GM12892 (cell line): Measurements from ENCODE around the gene PRELID3B.

Experiments
- POLR2A ChIP-seq: IDR thresholded peaks from 2 replicates; pipeline ENCODE4 v1.6.1; 2011; ENCODE audit warnings: low read depth, low read length, control low read depth
- POLR2AphosphoS5 ChIP-seq: IDR thresholded peaks from 2 replicates; pipeline ENCODE4 v1.6.1; 2011; ENCODE audit warnings: low read depth, low read length, control low read depth

DNA sequence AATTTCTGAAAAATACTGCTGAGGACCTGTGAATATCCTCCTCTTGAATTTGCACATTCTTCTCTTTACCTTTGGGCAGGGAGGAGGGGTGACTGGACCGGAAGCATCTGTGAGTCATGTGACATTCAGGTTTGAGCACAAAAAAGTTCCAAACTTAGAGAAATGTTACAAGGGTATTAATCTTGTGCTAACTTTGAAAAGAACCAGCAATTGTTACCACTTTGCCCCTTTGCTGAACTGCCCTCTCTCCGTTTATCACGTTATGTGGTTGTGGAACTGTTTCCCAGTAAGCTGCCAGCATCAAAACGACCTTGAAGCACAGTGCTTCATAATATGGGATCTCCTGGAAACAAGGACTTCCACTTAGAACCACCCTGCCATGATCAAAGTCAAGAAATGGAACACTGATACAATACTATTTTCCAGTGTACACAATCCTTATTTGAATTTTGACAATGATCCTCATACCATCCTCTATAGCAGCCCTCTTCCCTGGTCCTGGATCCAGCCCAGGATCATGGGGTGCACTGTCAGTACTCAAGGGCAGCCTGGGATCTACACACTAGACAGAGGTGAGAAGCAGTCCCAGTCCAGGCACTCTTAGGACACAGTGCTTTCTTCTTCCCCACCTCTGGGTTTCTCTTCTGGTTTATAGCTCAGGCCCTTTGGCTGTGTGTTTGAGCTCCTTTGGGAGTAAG is 25.6 kb downstream of the PRELID3B start:
- TF ChIP-seq POLR2AphosphoS5 (no peak), POLR2A (no peak)
